GM06990 (cell line): ENCODE results near the gene ARHGAP31.

ENCODE experiments used
- DNase-seq: peaks from one replicate; pipeline ENCODE4 v3.0.0-alpha.2; 2011; ENCODE audit not compliant: insufficient read length; ENCODE audit errors: extremely low read depth
- H3K27me3 ChIP-seq: replicated peaks from 2 replicates; pipeline ENCODE4 v1.6.0; 2011; ENCODE audit warnings: low read length; ENCODE audit not compliant: control insufficient read depth, insufficient read depth
- H3K36me3 ChIP-seq: 2 replicates; pipeline ENCODE4 v1.5.1; 2011; ENCODE audit warnings: low read length; ENCODE audit not compliant: control insufficient read depth, insufficient read depth
- H3K4me3 ChIP-seq: replicated peaks from 2 replicates; pipeline ENCODE4 v1.5.1; 2011; ENCODE audit warnings: low read depth, mild to moderate bottlenecking, control low read depth, low read length
- TF ChIP-seq, protein P1 (sequence below): IDR thresholded peaks from 2 replicates; pipeline ENCODE4 v1.5.1; 2011; ENCODE audit warnings: low read length, control low read depth, mild to moderate bottlenecking, inconsistent platforms; ENCODE audit not compliant: insufficient read depth, poor library complexity, severe bottlenecking

The ARHGAP31 gene

DNA sequence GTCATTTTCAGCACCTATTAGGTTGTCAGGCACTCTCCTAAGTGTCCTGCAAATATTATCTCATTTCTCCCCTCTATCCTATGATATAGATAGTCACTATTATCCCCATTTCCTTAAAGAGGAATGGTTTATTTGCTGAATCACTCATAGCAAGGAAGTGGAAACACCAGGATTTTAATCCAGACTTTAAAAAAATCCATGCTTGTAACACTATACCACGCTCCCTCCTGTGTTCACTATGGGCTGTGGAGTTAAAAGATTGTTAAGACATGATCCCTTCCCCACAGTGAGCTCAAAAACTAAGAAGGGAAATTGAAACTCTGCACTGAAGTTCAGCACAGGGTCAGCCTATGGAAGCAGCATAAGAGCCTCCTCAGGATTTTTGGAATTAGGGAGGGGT lies 109.0 kb downstream of the ARHGAP31 start:
- Histone ChIP-seq H3K27me3 (no peaks in the 10 kb centered on the region), H3K36me3 (peaks cover 10% of the 10 kb centered on the region), H3K4me3 (no peak overlapping the region; the same call in 1 of the 2 replicates)
- TF ChIP-seq, protein P1, sequence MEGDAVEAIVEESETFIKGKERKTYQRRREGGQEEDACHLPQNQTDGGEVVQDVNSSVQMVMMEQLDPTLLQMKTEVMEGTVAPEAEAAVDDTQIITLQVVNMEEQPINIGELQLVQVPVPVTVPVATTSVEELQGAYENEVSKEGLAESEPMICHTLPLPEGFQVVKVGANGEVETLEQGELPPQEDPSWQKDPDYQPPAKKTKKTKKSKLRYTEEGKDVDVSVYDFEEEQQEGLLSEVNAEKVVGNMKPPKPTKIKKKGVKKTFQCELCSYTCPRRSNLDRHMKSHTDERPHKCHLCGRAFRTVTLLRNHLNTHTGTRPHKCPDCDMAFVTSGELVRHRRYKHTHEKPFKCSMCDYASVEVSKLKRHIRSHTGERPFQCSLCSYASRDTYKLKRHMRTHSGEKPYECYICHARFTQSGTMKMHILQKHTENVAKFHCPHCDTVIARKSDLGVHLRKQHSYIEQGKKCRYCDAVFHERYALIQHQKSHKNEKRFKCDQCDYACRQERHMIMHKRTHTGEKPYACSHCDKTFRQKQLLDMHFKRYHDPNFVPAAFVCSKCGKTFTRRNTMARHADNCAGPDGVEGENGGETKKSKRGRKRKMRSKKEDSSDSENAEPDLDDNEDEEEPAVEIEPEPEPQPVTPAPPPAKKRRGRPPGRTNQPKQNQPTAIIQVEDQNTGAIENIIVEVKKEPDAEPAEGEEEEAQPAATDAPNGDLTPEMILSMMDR = no peak
- DNase-seq = no peak

DNA sequence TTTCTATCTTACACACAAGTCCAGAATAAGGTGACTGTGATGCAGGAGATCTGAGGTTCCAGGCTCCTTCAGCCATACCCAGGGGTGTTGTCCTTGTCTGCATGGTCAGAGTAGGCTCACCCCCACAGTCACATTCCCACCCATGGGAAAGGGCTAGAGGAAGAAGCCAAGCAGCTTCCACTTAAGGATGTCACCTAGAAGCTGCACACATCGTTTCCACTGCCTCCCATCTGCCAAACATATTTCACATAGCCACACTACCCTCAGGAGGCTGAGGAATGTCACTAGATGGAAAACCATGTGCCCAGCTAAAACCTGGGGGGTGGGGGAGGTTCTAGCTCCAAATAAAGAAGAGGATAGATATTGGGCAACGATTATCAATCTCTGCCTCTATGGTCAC lies 111.1 kb downstream of the ARHGAP31 start:
- Histone ChIP-seq H3K27me3 (no peaks in the 10 kb centered on the region), H3K36me3 (peaks cover 7% of the 10 kb centered on the region), H3K4me3 (no peak overlapping the region)
- TF ChIP-seq, protein P1 = no peak
- no peak for DNase-seq

DNA sequence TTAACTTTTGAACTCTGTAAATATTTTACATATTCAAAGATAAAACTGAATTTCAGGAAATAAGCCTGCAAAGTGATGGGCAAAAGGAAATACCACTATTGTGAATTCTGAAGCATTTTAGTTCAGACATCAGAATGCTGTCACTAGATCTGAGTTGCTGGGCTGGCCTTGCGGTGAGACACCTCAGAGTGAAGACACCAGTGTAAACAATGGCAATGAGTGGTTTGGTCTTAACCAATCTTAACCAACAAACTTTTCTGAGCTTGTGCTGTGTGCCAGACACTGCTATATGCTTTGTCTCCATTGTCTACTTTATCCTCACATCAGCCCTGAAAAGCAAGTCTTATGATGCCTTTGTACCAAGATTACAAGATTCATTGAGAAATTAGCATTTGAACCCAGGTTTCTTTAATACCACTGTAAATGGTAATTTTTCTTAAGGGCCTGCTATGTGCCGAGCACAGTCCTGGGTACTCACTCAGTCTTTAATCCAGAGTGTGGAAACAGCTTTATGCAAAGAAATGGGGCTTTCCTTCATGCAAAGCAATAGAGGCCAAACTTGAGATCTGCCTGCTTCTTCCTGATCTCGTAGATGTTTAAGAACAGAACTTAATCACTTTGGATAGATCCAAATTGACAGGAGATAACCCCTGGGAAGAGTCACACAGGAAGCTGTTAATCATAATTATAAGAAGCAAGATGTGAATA lies 114.2 kb downstream of the ARHGAP31 start:
- DNase-seq = no peak
- TF ChIP-seq, protein P1 = no peak
- Histone ChIP-seq H3K36me3 (peaks cover 6% of the 10 kb centered on the region), H3K27me3 (no peaks in the 10 kb centered on the region), H3K4me3 (no peak overlapping the region)

DNA sequence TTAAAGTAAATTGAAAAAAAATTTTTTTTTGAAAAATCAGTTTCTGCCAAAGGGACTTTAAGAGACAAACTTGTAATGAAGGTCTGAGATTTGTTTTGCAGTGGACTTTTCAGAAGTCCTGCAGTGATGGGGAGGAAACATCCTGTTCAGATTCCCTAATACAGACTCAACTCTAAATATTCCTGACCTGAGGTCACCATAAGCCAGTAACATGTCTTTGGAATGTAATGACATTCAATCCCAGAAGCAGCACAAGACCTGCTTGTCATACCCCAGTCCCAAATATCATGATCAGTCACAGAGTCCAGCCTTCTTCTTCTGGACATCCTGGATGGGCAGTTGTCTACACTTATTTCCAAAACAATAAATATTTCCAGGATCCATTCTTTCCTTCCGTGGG lies 115.7 kb downstream of the ARHGAP31 start:
- Histone ChIP-seq H3K36me3 (peaks cover 13% of the 10 kb centered on the region), H3K4me3 (no peak overlapping the region), H3K27me3 (no peaks in the 10 kb centered on the region)
- TF ChIP-seq, protein P1 = no peak
- DNase-seq = no peak

DNA sequence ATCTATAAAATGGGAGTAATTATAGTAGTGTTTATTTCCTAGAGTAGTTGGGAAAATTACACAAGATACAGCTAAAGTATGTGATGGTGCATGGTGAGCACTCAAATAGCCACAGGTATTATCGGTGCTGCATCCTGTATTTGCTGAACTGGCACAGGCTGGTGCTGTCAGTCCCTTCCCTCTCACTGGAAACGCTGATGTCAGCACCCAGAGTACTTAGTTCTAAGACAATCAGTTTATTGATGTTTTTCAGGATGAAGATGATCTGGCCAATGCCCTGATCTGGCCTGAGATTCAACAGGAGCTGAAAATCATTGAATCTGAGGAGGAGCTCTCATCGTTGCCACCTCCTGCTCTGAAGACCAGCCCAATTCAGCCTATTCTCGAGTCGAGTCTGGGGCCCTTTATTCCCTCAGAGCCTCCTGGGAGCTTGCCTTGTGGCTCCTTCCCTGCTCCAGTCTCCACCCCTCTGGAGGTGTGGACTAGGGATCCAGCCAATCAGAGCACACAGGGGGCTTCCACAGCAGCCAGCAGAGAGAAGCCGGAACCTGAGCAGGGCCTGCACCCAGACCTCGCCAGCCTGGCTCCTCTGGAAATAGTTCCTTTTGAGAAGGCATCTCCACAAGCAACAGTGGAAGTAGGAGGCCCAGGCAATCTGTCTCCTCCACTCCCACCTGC lies 119.6 kb downstream of the ARHGAP31 start:
- no peak for DNase-seq
- H3K27me3 ChIP-seq = no peaks in the 10 kb centered on the region
- peaks cover 13% of the 10 kb centered on the region for H3K36me3 ChIP-seq
- no peak overlapping the region for H3K4me3 ChIP-seq
- TF ChIP-seq, protein P1 = no peak
